ENCODE data around the gene SLC22A31.

The SLC22A31 gene

DNA sequence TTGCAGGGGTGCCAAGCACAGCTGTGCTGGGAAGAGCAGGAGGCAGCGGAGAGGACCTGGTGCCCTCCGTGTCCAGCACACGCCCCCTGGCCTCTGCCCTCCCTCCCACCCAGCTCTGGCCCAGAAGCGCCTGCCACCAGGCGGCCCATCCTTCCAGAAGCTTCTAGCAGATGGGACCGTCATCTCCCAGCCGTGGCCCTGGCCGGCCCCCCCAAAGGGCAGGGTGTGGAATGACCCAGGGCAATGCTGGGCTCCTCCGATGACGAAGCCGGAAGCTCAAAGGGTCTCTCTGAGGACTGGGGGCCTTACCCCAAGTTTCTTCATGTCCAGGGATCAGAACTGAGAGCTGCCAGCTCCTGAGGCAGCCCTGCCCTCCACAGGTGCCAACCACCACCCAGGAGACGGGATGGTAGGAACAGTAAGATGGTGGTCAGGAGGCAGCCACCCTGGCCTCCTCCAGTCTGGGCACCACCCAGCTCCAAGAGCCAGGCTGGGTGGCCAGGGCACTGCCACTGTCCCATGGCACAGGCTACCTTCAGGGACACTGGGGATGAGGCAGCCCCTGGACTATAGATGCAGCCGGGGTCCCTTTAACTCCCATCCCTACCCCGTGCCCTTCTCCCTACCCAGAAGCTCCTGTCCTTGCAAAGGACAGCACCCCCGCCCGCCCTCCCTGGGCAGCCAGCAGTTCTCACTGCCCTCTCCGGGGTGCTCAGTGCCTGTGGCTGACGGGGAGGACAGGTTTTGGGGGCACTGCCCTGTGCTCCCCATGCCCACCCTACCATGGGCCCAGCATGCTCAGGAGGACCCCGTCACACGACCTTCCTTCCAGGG is 35.3 kb downstream of the SLC22A31 start:
- DNase-seq (ENCODE audit: low read depth in 2 of 2): no peak

DNA sequence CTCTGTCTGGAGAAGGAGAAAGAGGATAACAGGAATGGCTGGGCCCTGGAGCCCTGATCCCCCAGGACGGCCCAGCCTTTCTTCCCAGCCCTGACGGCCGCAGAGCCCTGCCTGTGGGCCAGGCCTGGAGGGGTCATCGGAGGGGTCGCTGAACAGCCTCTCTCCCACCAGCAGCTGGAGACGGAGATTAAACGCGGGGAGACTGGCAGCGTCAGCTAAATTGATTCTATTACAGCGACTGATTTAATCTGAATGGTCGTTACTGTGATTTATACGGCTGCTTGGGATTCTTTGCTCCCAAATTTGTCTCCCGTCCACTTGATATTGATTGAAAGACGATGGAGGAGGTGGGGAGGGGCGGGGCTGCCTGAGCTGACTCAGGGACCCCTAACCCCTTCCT is 35.9 kb downstream of the SLC22A31 start:
- no peak for DNase-seq (ENCODE audit: low read depth in 2 of 2)

DNA sequence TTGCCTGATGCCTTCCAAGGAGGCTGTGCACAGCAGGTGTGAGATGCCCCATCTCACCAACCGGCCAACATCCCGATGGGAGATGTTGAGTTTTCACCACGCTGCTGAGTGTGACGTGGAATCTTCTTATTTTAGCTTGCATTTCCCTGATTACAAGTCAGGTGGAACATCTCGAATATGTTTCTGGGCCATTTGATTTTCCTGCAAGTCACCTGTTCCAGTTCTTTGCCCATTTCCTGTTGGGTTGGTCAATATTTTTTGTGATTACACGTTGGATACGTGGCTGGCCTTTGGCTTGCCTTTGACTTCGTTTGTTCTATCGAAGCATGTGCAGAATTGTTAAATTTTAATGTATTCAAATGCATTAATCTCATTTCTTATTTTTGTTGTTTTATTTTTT is 37.0 kb downstream of the SLC22A31 start:
- DNase-seq (ENCODE audit: low read depth in 2 of 2): no peak

DNA sequence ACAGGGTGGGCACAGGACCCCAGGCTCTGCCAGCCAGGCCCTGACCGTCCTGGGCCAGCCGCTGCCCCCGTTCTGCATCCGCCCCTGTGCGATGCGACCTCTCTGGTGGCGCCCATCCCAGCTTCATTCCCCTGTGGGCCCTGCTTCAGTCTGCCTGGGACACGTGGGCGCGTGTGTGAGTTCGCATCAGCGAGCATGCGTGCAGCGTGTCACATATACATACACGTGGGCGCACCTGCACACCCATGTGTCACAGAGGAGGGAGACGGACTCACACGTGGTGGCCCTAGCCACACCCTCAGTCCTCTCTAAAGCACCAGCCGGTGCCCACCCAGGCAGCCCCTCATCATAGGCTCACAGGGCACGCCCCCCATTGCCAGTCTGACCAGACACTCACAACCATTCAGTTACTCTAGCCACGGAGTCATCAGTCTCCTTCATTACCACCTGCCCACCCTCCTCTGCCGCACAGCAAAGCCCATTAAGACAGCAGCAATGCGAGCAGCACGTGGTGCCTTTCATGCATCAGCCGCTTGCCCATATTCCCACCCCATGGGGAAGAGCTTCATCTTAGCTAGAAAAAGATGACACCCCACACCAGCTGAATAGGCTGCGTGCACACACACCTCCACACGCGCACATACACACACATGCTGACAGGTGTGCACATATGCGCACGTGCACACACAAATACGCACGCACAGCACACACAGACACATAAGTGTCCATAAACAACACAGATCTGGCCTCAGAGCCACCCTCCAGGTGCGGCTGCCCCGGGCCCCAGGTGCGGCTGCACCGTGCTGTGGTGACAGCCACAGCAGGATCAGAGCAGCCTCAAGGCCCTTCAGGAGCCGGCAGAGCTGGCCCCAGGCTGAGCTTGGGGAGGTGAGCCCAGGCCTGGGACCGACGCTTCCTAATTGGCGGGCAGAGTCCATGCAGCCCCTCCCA is 38.3 kb downstream of the SLC22A31 start:
- DNase-seq (ENCODE audit: low read depth in 2 of 2): no peak

DNA sequence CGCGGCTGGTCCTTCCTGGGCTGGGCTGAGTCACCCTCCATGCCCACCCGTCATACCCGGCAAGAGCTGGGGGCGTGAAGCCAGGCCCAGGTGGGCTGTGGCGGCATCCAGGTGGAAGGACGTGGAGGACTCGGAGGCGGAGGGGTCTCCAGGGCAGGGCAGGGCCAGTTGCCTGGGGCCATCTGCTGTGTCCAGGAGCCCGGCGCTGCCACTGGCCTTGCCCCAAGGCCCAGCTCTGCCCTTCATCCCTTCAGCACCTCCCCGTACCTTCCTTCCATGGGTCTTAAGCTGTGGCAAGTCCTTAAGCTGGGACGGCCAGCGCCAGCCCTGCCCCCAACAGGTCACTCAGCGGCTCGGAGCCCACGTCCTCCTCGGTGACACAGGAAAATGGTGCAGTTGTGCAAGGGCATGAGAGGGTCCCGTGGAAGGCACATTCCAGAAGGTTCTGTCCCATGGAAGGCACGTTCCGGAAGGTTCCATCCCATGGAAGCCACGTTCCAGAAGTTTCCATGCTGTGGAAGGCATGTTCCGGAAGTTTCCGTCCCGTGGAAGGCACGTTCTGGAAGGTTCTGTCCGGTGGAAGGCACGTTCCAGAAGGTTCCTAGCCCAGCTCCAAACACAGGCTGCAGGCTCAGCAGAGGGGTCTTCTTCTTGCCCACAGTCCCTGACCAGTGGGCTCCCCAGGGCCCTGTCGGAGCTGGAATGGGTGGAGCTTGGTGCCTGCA is 39.2 kb downstream of the SLC22A31 start:
- no peak for DNase-seq (ENCODE audit: low read depth in 2 of 2)

DNA sequence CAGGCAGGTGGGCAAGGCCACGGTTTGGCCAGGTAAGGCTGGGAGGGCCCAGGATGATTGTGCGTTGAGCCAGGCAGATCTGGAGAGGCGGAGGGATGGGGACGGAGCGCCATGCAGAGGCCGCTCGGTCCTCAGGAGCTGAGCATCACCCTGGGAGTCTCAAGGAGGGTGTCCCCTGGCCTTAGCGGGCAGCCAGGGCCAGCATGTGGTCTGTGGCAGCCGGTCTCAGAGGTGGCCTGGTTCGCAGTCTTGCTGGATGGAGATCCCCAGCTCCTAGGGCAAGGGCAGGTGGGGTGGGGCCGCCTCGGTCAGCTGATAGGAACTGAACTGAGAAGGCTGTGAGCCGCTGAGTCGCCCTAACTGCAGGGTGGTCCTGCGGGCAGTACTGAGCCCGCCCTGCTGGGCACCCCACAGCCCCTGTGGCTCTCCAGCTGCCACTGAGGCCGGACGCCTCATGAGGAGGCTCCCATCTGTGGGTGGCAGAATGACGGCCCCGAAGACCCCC is 40.4 kb downstream of the SLC22A31 start:
- no peak for DNase-seq (ENCODE audit: low read depth in 2 of 2)

DNA sequence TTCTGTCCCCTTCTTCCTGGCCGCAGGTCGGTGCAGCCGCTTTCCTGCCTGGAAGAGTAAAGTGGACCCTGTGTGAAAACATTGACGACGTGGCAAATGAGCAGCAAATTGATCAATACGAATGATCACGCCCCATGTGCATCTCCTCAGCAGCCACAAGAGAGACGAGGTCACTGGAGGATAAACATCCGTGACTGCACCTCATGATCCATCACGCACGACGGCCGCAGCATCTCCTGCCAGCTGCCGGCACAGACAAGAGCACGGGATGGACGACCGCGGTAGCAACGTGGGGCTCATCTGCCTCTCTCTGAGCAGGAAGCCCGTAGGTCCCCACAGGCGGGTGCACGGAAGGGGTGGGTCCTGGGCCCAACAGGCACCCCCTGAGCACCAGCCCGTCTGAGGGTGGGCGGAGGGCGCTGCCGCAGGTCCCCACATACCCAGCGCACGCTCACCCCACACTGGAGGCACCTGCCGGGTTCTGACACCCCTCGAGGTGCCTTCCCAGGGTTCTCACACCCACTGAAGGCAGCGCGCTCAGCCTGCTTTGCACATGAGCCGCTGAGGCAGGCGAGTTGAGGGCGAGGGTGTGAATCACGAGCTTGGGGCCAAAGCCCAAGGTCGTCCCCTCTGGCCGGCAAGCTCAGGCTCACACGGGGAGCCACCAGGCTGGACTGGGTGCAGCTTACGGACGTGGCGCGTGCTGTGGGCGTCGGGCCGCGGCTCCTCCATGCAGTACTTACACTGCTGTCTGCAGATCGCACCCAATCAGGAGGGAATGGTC is 41.1 kb downstream of the SLC22A31 start:
- no peak for DNase-seq (ENCODE audit: low read depth in 2 of 2)

DNA sequence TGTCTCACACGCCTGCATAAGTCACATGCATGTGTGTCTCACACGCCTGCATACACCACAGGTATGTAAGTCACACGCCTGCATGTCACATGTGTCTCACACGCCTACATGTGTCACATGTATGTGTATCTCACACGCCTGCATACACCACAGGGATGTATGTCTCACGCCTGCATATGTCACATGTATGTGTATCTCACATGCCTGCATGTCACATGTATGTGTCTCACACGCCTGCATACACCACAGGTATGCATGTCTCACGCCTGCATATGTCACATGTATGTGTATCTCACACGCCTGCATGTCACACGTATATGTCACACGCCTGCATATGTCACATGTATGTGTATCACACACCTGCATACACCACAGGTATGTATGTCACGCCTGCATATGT is 42.6 kb downstream of the SLC22A31 start:
- no peak for DNase-seq (ENCODE audit: low read depth in 2 of 2)

DNA sequence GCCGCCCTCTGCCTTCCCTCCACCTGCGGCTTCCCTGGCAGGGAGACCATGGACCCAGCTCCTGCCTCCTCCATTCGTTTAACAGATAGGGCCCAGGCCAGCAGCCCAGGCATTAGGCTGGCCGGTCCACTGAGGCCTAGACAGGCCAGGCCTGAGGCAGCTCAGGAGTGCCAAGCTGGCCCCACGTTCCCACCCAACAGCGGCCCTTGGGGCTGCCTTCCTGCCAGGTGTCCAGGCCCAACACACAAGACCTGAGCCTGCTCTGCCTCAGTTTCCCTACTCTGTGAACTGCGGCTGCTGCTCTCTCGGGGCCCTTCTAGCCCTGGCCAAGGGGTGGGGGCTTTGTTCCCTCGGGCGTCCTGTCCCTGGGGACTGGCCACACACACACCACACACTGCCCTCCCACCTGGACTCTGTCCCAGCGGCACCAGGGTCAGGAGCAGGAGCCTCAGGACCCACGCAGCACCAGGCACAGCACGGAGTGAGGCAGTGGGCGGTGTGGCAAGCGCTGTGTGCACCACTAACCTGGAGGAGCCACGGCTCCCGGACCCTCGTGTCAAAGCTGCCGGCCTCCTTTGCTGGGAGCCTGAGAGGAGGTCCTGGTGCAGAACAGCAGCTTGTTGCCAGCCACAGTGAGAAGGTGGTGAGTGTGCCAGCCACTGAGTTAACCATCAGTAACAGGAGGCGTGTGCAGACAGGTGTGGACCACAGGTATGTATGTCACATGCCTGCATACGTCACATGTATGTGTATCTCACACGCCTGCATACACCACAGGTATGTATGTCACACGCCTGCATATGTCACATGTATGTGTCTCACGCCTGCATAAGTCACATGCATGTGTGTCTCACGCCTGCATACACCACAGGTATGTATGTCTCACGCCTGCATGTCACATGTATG is 43.3 kb downstream of the SLC22A31 start:
- no peak for DNase-seq (ENCODE audit: low read depth in 2 of 2)

DNA sequence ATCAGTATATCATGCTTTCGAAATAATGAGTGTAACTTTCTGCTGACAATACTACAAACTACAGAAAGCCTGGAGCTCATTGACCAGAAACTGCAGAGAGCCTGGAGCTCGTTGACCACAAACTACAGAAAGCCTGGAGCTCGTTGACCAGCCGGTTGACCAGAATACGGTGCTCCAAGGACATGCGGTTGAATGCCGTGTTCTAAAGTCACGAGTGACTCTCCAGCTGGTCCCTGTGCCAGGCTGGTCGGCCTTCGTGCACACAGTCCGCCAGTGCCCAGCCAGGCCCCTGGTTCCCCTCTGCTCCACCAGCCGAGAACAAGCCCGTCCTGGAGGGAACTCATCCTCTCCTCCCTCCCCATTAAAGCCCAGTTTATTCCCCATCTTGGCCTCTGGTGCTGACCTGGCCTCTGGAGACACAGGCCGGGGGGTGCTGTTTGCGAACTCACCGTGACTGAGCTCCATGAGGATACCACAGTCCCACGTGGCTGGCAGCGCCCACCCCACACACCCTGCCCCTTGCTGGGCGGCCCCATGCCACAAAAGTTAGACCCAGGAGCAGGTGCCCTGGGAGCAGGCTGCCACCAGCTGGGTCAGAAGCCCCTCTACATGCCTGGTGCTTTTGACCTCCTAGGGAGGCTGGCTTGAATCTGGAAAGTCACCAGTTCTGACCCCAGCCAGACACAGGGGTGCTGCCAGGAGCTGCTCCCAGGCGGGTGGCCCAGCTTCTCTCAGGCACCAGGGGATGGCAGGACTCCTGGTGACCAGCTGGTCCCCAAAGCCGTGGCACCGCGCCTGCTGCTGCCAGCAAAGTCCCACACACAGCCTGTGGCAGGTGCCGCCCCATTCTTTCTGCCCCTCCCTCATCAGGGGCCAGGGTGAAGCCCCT is 44.2 kb downstream of the SLC22A31 start:
- DNase-seq (ENCODE audit: low read depth in 2 of 2): no peak

DNA sequence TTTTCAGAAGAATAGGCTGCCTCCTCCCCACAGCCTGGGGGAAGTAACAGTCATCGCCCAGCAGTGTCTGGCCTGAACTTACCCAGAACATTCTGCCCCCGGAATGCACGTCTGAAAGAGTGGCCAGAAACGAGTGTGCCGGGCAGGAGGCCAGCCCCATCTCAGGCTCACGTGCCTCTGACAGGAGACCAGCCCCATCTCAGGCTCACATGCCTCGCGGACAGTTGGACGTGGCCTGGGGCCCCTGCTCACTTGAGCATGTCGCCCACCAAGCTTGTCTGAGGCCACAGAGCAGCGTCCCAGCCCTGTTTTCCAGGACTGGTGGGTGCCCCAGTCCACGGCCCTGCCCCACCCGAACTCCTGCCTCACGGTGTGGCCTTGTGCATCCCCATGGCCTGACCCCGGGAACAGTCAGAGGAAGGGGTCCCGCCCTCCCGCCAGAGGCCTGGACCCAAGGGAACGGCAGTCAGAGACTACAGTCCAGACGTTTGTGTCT is 45.1 kb downstream of the SLC22A31 start:
- DNase-seq (ENCODE audit: low read depth in 2 of 2): no peak

DNA sequence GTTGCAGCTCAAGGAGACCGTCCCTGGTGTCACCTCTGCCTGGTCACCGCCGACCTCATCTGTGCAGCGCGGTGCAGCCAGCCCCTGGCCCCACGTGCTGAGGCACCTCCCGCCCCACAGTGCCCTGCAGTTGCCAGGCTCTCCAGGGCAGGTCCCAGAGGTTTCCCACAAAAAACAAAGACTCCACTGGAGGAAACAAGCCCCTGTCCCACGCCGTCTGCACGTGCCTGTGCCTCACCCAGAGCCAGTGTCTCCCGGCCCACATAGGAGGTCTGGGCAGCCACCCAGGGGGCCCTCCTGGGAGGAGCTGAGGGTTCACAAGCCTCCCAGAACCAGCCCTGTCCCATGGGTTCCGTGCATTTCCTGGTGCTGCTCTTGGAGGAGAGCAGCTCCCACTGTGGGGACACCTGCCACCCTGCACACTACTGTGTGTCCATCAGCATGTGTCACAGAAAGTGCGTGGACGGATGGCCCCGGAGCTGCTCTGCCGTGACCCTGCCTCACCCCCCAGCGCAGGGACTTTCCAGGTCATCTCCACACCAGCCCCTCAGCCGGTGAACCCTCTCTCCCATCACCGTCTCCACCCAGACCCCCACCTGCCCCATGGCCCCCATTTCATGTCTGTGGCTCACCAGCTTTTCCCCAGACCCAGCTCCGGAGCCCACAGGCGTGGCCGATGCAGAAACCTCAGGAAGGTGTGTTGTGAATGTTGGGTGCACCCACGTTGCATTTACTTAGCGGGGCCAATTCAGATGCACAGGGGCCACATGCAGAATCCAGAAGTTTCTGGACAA is 45.8 kb downstream of the SLC22A31 start:
- no peak for DNase-seq (ENCODE audit: low read depth in 2 of 2)

DNA sequence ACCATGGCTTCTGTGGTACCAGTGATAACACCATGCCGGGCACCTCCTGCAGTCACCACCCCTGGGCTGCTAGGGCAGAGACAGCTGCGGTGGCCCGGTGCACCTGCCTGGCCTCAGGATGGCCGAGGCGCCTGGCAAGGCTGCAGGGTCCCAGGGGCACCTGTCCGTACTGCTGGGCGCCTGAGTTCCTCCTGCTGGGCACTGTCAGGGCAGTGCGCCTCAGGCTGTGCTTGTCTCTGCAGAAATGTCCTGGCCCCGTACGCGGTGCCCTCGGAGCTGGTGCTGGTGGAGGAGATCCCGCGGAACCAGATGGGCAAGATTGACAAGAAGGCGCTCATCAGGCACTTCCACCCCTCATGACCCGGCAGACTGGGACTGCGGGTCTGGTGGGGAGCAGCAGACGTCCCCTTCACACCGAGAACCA is 46.5 kb downstream of the SLC22A31 start:
- no peak for DNase-seq (ENCODE audit: low read depth in 2 of 2)

DNA sequence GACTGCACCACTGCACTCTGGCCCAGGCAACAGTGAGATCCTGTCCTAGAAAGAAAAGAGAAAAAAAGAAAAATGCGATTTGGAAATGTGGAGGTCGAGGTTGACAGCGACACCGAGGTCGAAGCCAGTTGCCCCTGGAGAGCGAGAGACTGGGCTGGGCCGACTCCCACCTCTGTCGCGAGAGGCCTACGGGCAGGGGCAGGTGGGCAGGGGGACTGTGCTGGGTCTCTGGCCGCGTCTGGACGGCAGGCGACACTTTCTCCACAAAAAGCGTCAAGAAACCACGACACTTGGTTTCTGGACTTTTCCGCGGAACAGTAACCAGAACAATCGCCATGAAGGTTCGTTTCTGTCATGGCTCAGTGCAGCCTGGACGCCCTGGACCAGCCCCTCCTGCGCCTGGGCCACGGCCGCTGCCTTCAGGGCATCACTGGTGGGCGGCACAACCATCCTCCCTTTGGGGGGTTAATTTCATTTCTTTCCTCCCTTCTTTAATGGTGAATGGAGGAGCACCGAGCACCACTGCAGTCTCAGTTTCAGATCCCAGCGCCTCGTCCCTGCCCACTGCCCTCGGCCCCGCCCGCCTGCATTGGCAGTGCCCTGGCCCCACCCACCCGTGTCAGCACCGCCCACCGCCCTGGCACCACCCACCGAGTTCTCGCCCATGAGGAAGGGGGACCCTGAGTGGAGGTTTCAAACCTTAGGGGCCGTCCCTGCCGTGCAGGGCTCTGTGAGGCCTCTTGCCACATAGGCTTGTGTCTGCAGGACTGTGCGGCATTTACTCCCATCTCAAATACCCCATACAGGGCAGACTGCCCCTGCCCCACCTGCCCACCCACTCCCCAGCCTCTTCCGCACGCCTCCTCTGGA is 47.3 kb downstream of the SLC22A31 start:
- no peak for DNase-seq (ENCODE audit: low read depth in 2 of 2)

DNA sequence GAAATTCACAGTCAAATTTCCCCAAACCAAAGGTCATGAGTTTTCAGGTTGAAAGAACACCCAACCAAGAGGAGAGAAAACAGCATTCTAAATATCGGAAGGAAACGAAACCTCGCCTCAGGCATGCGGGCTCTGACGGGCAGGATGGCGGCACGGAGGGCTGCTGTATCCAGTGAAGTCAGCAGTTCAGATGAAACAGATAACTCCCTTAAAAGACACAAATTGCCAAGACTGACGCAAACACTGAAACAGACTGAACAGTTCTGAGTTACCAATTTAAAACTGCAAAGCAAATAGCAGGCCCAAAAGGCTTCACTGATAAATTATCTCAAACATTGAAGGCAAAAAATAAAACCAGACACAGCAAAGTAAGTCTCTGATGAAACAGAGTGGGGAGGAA is 49.4 kb downstream of the SLC22A31 start:
- DNase-seq (ENCODE audit: low read depth in 2 of 2): no peak

DNA sequence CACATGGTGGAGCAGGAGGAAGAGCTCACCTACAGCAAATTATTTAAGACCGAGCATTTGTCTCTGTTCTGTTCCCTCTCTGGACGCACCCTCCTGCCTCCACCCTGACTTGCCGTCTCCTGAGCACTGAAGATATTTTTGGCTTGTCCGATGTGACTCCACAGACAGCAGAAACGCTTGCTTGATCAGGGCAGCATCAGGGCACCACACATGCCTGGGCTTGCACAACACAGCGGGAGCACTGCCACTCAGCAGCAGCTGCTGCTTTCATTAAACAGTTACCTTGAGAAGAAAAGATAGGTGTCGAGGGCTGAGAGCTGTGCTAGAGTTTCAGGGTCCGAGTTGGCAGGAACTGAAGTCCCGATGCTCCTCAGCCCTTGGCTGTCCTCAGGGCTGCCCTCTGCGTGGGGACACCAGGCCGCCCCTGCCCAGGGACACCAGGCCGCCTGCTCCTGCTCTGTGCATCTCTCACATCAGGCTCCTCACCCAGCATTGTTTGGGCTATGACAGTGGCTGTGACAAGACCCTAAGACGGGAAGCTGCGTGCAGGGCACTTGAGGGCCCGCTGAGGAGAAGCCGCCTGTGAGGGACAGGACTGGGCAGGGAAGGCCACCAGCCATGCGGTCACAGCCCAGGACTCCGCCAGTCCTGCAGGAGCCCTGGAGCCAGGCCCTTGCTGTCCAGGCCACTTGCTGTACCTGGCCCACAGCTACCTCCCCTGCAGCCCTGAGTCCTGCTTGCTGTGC is 50.1 kb downstream of the SLC22A31 start:
- DNase-seq (ENCODE audit: low read depth in 2 of 2): no peak
